Panc1 (cell line): ENCODE results near the gene ASRGL1. TPM values are rescaled to one million over a fixed set of nuclear protein-coding genes. Genes with fewer than 3 reads are reported as not detected.
A peak's percentile ranks its signal among the peaks of the same experiment; 100 is the strongest.

ENCODE experiments used
- ATAC-seq: fragments of 200-7000 bp; cut with Tn5 transposase; 2 replicates; pipeline ENCODE4 v1.9.1; 2020; ENCODE audit warnings: mild to moderate bottlenecking, moderate library complexity
- BruUV-seq: library from RNA; stranded (reverse); fragments of 400-500 nt; replicated peaks from 2 replicates; lab custom pipeline; 2021; lab: Mats Ljungman, UMichigan
- CTCF ChIA-PET: fragments of 300-600 bp; sonication (Branson Sonifier 250); formaldehyde crosslinking; loops from one replicate; lab custom pipeline; 2022; ENCODE audit warnings: antibody characterized with exemption; lab: Charles Lee
- POLR2A ChIA-PET: fragments of 300-600 bp; sonication (Branson Sonifier 250); formaldehyde crosslinking; loops from one replicate; lab custom pipeline; 2022; ENCODE audit warnings: antibody characterized with exemption; lab: Charles Lee
- DNase-seq: peaks from one replicate; pipeline ENCODE4 v3.0.0-alpha.2; 2010; ENCODE audit warnings: low read depth, low spot score
- H3K27ac ChIP-seq: 2 replicates; pipeline ENCODE4 v1.5.1; 2011; ENCODE audit warnings: mild to moderate bottlenecking, low read length, inconsistent platforms
- H3K27me3 ChIP-seq: fragments of 200-500 bp; sonication (Bioruptor generic); 2 replicates; pipeline ENCODE4 v1.6.0; 2014; ENCODE audit warnings: low read length, inconsistent platforms; ENCODE audit not compliant: control insufficient read depth, insufficient read depth
- H3K36me3 ChIP-seq: fragments of 200-500 bp; sonication (Bioruptor generic); 2 replicates; pipeline ENCODE4 v1.5.1; 2014; ENCODE audit warnings: inconsistent platforms, mild to moderate bottlenecking, low read length, moderate library complexity; ENCODE audit not compliant: control insufficient read depth, insufficient read depth
- H3K4me1 ChIP-seq: 2 replicates; pipeline ENCODE4 v1.5.1; 2011; ENCODE audit warnings: inconsistent platforms, mild to moderate bottlenecking, low read length, moderate library complexity; ENCODE audit not compliant: control insufficient read depth, insufficient read depth
- H3K4me3 ChIP-seq, 2 experiments: 2 replicates each; pipeline ENCODE4 v1.5.1; 2011 to 2012; ENCODE audit warnings: low read depth in 2 of 2, low read length in 2 of 2, mild to moderate bottlenecking in 2 of 2, inconsistent platforms in 1 of 2, moderate library complexity in 1 of 2
- H3K9me3 ChIP-seq: fragments of 200-500 bp; sonication (Bioruptor generic); 2 replicates; pipeline ENCODE4 v1.5.1; 2014; ENCODE audit warnings: low read depth, mild to moderate bottlenecking, inconsistent platforms, low read length, moderate library complexity; ENCODE audit not compliant: control insufficient read depth, insufficient read depth
- CTCF ChIP-seq: fragments of 450-650 bp; IDR thresholded peaks from 2 replicates; pipeline ENCODE4 v1.5.1; 2017; ENCODE audit warnings: mild to moderate bottlenecking
- POLR2AphosphoS5 ChIP-seq: IDR thresholded peaks from 2 replicates; pipeline ENCODE4 v1.6.1; 2012; ENCODE audit warnings: mild to moderate bottlenecking, low read depth, low read length, moderate library complexity
- REST ChIP-seq, 2 experiments: IDR thresholded peaks; 2 replicates each; pipeline ENCODE4 v1.6.1; 2011 to 2012; ENCODE audit warnings: low read depth in 2 of 2, control low read depth in 1 of 2, low read length in 1 of 2, mild to moderate bottlenecking in 1 of 2, moderate library complexity in 1 of 2; ENCODE audit not compliant: insufficient read depth in 1 of 2
- SIN3A ChIP-seq: IDR thresholded peaks from 2 replicates; pipeline ENCODE4 v1.6.1; 2012; ENCODE audit warnings: low read depth, mild to moderate bottlenecking, low read length, moderate library complexity, borderline replicate concordance; ENCODE audit not compliant: insufficient read depth
- TCF7L2 ChIP-seq: IDR thresholded peaks from 2 replicates; pipeline ENCODE4 v1.6.1; 2011; ENCODE audit warnings: mild to moderate bottlenecking, low read depth, low read length, inconsistent platforms
- in situ Hi-C: cut with HindIII; loops from 2 replicates; pipeline ENCODE4 v1.10.0; 2016; ENCODE audit warnings: low sequenced_read_pairs, low pct_unique_long_range_greater_than_20kb
- intact Hi-C: fragments of 100-400 bp; cut with micrococcal nuclease; formaldehyde crosslinking; loops from one replicate; pipeline ENCODE4 v1.10.0; 2022; ENCODE audit not compliant: unreplicated experiment
- total RNA-seq: library from RNA; stranded (reverse); gene quantifications from one replicate; pipeline ENCODE4 v1.2.1, GENCODE V29; 2021; ENCODE audit not compliant: unreplicated experiment

Gene ASRGL1
- total RNA-seq, 1 experiment from 2014 or later, result 43.2 TPM

- Histone ChIP-seq H3K36me3 (no peaks in the 10 kb centered on the region), H3K9me3 (no peaks in the 10 kb centered on the region), H3K27me3 (no peaks in the 10 kb centered on the region), H3K4me3 (no peak overlapping the region), H3K4me1 (peaks cover 39% of the 10 kb centered on the region), H3K27ac (peak overlapping the region; percentile 79)
- DNase-seq, result no peak
- CTCF ChIA-PET, result no interaction called here
- no TSS peak for BruUV-seq
- intact Hi-C loops, result no loop called here
- POLR2A ChIA-PET, result interaction anchor here (0.7 kb wide), 1 partner anchor 115 kb away, joined by 8 read pairs; no protein-coding TSS in a partner anchor
- no peak for ATAC-seq
- in situ Hi-C loops, result no loop called here
- TF ChIP-seq REST (IDR thresholded peaks at IDR 0.05; ENCODE audit: insufficient read depth in 1 of 2, low read depth in 2 of 2, low read length in 1 of 2) (no peak), POLR2AphosphoS5 (no peak), SIN3A (no peak), CTCF (no peak), TCF7L2 (no peak)
Observed at GRCh38 chr11:62438641-62439040, 101.4 kb downstream of the ASRGL1 start.

GRCh38 chr11:62439785-62440602 lies 102.7 kb downstream of the ASRGL1 start:
- intact Hi-C loops, result no loop called here
- Histone ChIP-seq H3K27ac (peak overlapping the region; percentile 89), H3K9me3 (no peaks in the 10 kb centered on the region), H3K4me3 (no peak overlapping the region), H3K4me1 (peaks cover 36% of the 10 kb centered on the region), H3K27me3 (no peaks in the 10 kb centered on the region), H3K36me3 (no peaks in the 10 kb centered on the region)
- POLR2A ChIA-PET, result interaction anchor here (1.2 kb wide), 1 partner anchor 13 kb away, joined by 6 read pairs; no protein-coding TSS in a partner anchor
- in situ Hi-C loops, result no loop called here
- ATAC-seq (peak; percentile 65), DNase-seq (no peak)
- no TSS peak for BruUV-seq
- TF ChIP-seq SIN3A (no peak), REST (IDR thresholded peaks at IDR 0.05; ENCODE audit: insufficient read depth in 1 of 2, low read depth in 2 of 2, low read length in 1 of 2) (no peak), POLR2AphosphoS5 (no peak; the same call in 1 of the 2 replicates), TCF7L2 (no peak), CTCF (no peak)
- CTCF ChIA-PET, result no interaction called here
